ENCODE results near the gene GRIK2. TPM values are rescaled to one million over a fixed set of nuclear protein-coding genes. Genes with fewer than 3 reads are reported as not detected.
A peak's percentile ranks its signal among the peaks of the same experiment; 100 is the strongest.

The GRIK2 gene
- total and polyA plus RNA-seq, 2 of the 4 experiments (the other 2 are of a cell fraction) = 8.2 to 15.2 TPM

GRCh38 chr6:101458336-101458735, 64.8 kb downstream of the GRIK2 start:
- intact Hi-C loops (cut with micrococcal nuclease) = no loop called here
- ChIA-PET CTCF (no interaction called here), POLR2A (ENCODE audit: unreplicated experiment) (no interaction called here)
- Histone ChIP-seq H3K9me1 (ENCODE audit: insufficient read depth, low read length) (peaks cover 3% of the 10 kb centered on the region; the same call in 1 of the 2 replicates), H4K91ac (ENCODE audit: insufficient read depth, low read depth, low read length) (no peak overlapping the region), H3K4me3 (ENCODE audit: insufficient read depth, low read depth, low read length) (no peak overlapping the region), H3K4me2 (ENCODE audit: low read depth, low read length) (no peak overlapping the region), H3K23ac (ENCODE audit: low read depth, low read length) (no peak overlapping the region), H3K9ac (ENCODE audit: low read depth, low read length) (no peak overlapping the region), H3K27ac (ENCODE audit: insufficient read depth, low read length) (no peak overlapping the region), H3K4ac (ENCODE audit: low read depth, low read length) (no peak overlapping the region), H2BK15ac (ENCODE audit: low read depth, low read length) (no peak overlapping the region), H2BK5ac (ENCODE audit: low read depth, low read length, poor library complexity, severe bottlenecking) (no peak overlapping the region), H3K9me3 (ENCODE audit: control insufficient read depth, insufficient read depth, low read length) (no peaks in the 10 kb centered on the region; the same call in 1 of the 2 replicates), H2AFZ (replicated peaks; ENCODE audit: low read length, poor library complexity) (no peak overlapping the region), H3K4me1 (ENCODE audit: control insufficient read depth, insufficient read depth, low read length) (peaks cover 6% of the 10 kb centered on the region; the same call in 1 of the 2 replicates), H4K8ac (ENCODE audit: low read depth in 2 of 2, low read length in 2 of 2) (no peak overlapping the region), H2BK120ac (ENCODE audit: low read depth, low read length) (no peak overlapping the region), H3K56ac (ENCODE audit: extremely low read depth, insufficient read depth, low read length) (no peak overlapping the region), H4K20me1 (ENCODE audit: insufficient read depth, low read length) (no peaks in the 10 kb centered on the region), H2AK5ac (ENCODE audit: low read depth, low read length) (no peak overlapping the region), H3K14ac (replicated peaks; ENCODE audit: low read depth, low read length) (no peak overlapping the region), H3K27me3 (ENCODE audit: control insufficient read depth, insufficient read depth, low read length) (no peaks in the 10 kb centered on the region), H3K79me1 (ENCODE audit: low read depth in 1 of 2, low read length in 2 of 2) (no peaks in the 10 kb centered on the region), H3K18ac (ENCODE audit: low read depth, low read length) (no peak overlapping the region), H2AK9ac (replicated peaks; ENCODE audit: low read depth, low read length, poor library complexity) (no peak overlapping the region), H2BK20ac (ENCODE audit: low read depth, low read length) (no peak overlapping the region), H3K36me3 (ENCODE audit: control insufficient read depth, insufficient read depth, low read length) (no peaks in the 10 kb centered on the region), H4K5ac (ENCODE audit: low read depth, low read length) (no peak overlapping the region)
- no CpG with 5 or more reads among the region's 2 CpGs for WGBS, 2 experiments (ENCODE audit: extremely low coverage in 2 of 2, insufficient read length in 1 of 2)
- TF ChIP-seq SMC3 (IDR thresholded peaks at IDR 0.05; ENCODE audit: low read depth, low read length) (no peak), NFE2L2 (IDR thresholded peaks at IDR 0.05; ENCODE audit: low read depth, low read length) (no peak), CTCF (conservative IDR thresholded peaks at IDR 0.05; ENCODE audit: low read depth, low read length) (no peak), RAD21 (IDR thresholded peaks at IDR 0.05; ENCODE audit: low read length) (no peak), ELK1 (IDR thresholded peaks at IDR 0.05; ENCODE audit: borderline replicate concordance, low read depth, low read length) (no peak), CEBPB (IDR thresholded peaks at IDR 0.05; ENCODE audit: low read depth, low read length) (no peak), MXI1 (IDR thresholded peaks at IDR 0.05; ENCODE audit: borderline replicate concordance, low read depth, low read length) (no peak), MAFK (IDR thresholded peaks at IDR 0.05; ENCODE audit: low read depth, low read length) (no peak), RCOR1 (IDR thresholded peaks at IDR 0.05; ENCODE audit: insufficient replicate concordance, low read length) (no peak)
- dilution Hi-C loops (cut with HindIII; ENCODE audit: low sequenced_read_pairs, unreplicated experiment) = no loop called here
- DNase-seq = peak; percentile 40
- peak; percentile 52; the same call in 1 of the 2 replicates for ATAC-seq (ENCODE audit: low read depth)
- in situ Hi-C loops (cut with MboI; ENCODE audit: low sequenced_read_pairs) = no loop called here
- BruUV-seq (replicated peaks) = no TSS peak

Data from IMR-90 (cell line).